ENCODE measurements around the gene IL32. TPM values are rescaled to one million over a fixed set of nuclear protein-coding genes. Genes with fewer than 3 reads are reported as not detected.
"Not testable (repeated sequence)": the region's sequence is repeated elsewhere in the genome, so short reads cannot be mapped to it uniquely, and the experiment has no call there.

IL32 gene
- total RNA-seq, 6 experiments from 2014 or later: 204 to 1,268 (median 669) TPM

- Histone ChIP-seq H3K4me3 (no peak overlapping the region), H3K4me1 (peaks cover 0 to 29% (median 6%) of the 10 kb centered on the region in 4 donors), H3K27ac (peak overlapping the region in 1 of 3 donors; percentile 97), H3K27me3 (no peaks in the 10 kb centered on the region), H3K36me3 (peaks cover 0 to 10% (median 5%) of the 10 kb centered on the region in 4 donors), H3K9me3 (no peaks in the 10 kb centered on the region)
- 85% methylated on average over 5 of the region's 8 CpGs for WGBS (ENCODE audit: insufficient coverage, low coverage, low lambda C conversion rate, missing lambda C conversion rate)
- DNase-seq (no peak), ATAC-seq (no peak)
- intact Hi-C loops (cut with DNase I): no loop called here
- TF ChIP-seq CTCF (IDR thresholded peaks at IDR 0.05) (no peak), POLR2A (IDR thresholded peaks at IDR 0.05) (no peak)
These were observed 1.6 kb upstream of the IL32 start for GRCh38 chr16:3063625-3064386.

DNA sequence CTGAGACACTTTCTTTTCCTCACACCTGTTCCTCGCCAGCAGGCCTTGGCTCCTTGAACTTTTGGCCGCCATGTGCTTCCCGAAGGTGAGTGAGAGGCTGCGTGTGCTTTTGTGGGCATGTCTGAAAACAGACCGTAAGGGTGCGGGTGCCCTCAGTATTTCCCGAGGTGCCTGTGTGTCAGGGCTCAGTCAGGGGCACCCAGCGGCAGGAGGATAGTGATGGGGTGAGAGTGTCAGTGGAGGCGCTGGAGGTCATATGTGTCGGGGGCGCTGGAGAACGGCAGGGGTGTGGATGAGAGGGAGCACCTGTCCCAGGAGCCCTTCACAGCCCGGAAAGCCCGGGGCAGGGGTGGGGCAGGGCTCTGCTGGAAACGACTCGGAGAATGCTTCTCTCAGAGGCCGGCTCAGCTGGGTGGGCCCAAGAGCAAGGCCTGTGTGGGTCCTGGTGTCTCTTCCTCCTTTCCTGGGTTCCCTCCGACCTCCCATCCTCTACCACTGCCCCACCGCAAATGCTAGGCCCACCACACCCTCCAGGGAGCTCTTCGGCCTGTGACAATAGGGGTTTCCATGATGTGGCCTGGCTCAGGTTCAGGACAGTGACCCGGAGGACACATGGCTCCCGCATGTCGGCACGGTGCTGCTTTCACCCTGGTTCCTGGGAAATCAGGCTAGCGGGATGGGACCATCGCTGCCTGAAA, 451 bp downstream of the IL32 start:
- Histone ChIP-seq H3K9me3 (no peaks in the 10 kb centered on the region), H3K4me3 (peak overlapping the region; percentile 65 to 72 (median 66)), H3K27ac (peak overlapping the region; percentile 96 to 97 (median 97)), H3K36me3 (peaks cover 0 to 14% (median 5%) of the 10 kb centered on the region in 4 donors), H3K4me1 (peaks cover 0 to 17% (median 3%) of the 10 kb centered on the region in 4 donors), H3K27me3 (no peaks in the 10 kb centered on the region)
- 20% methylated on average over 16 of the region's 26 CpGs for WGBS (ENCODE audit: insufficient coverage, low coverage, low lambda C conversion rate, missing lambda C conversion rate)
- peak in 1 of 3 donors; percentile 71 for DNase-seq
- intact Hi-C loops (cut with DNase I): no loop called here
- peak; percentile 6 to 53 (median 49) for ATAC-seq
- TF ChIP-seq CTCF (IDR thresholded peaks at IDR 0.05) (no peak), POLR2A (IDR thresholded peaks at IDR 0.05) (no peak)

DNA sequence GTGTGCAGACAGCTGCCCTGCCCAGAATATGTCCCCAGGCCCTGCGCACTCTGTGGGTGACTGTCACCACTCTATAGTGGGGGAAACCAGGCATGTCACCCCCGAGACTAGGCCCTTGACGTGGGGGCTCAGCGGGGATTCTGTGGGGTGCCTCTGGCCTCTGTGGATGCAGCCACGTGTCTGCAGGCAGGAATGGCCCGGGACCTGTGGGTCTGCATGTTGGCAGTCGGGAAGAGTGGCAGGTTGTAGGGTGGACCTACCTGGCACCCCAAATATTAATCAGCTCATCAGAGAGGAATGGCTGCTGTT, 954 bp downstream of the IL32 start:
- DNase-seq (no peak), ATAC-seq (no peak)
- intact Hi-C loops (cut with DNase I): no loop called here
- H3K36me3 ChIP-seq: peaks cover 0 to 14% (median 5%) of the 10 kb centered on the region in 4 donors
- H3K9me3 ChIP-seq: no peaks in the 10 kb centered on the region
- H3K4me3 ChIP-seq: peak overlapping the region; percentile 65 to 72 (median 66)
- no peak for TF ChIP-seq CTCF (IDR thresholded peaks at IDR 0.05)
- TF ChIP-seq POLR2A (IDR thresholded peaks at IDR 0.05): no peak
- peak overlapping the region; percentile 96 to 97 (median 97) for H3K27ac ChIP-seq
- WGBS (ENCODE audit: insufficient coverage, low coverage, low lambda C conversion rate, missing lambda C conversion rate): no CpG with 5 or more reads among the region's 7 CpGs
- H3K4me1 ChIP-seq: peaks cover 0 to 17% (median 3%) of the 10 kb centered on the region in 4 donors
- H3K27me3 ChIP-seq: no peaks in the 10 kb centered on the region

DNA sequence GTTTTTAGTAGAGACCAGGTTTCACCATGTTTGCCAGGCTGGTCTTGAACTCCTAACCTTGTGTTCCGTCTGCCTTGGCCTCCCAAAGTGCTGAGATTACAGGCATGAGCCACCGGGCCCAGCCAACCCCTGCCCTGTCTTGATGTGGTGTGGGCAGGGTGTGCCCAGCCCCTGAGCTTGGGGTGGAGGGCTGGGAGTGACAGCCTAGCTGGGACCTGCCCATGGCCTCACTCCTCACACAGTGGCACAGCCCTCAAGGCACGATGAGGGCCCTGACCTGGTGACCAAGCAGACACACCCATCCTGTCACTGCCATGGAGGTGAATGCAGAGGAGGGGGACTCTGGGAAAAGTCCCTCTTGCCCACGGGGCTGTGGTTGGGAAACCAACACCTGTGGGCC, 3.0 kb downstream of the IL32 start:
- DNase-seq: no peak
- H3K27ac ChIP-seq: no peak overlapping the region
- H3K9me3 ChIP-seq: no peaks in the 10 kb centered on the region
- H3K4me1 ChIP-seq: peaks cover 0 to 17% (median 3%) of the 10 kb centered on the region in 4 donors
- 80% methylated on average over 1 of the region's 4 CpGs for WGBS (ENCODE audit: insufficient coverage, low coverage, low lambda C conversion rate, missing lambda C conversion rate)
- peaks cover 0 to 14% (median 5%) of the 10 kb centered on the region in 4 donors for H3K36me3 ChIP-seq
- intact Hi-C loops (cut with DNase I): no loop called here
- H3K27me3 ChIP-seq: no peaks in the 10 kb centered on the region
- TF ChIP-seq POLR2A (IDR thresholded peaks at IDR 0.05) (no peak), CTCF (IDR thresholded peaks at IDR 0.05) (no peak)
- H3K4me3 ChIP-seq: peak overlapping the region in 1 of 3 donors; percentile 72
- ATAC-seq: no peak

DNA sequence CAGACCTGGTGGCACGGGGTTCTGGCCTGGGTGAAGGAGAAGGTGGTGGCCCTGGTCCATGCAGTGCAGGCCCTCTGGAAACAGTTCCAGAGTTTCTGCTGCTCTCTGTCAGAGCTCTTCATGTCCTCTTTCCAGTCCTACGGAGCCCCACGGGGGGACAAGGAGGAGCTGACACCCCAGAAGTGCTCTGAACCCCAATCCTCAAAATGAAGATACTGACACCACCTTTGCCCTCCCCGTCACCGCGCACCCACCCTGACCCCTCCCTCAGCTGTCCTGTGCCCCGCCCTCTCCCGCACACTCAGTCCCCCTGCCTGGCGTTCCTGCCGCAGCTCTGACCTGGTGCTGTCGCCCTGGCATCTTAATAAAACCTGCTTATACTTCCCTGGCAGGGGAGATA, 3.7 kb downstream of the IL32 start:
- DNase-seq, ATAC-seq: not testable (repeated sequence)

More for the DNA sequence above, 3.7 kb downstream of the IL32 start:
- H3K27ac ChIP-seq; H3K27me3 ChIP-seq; H3K9me3 ChIP-seq; intact Hi-C loops (cut with DNase I); H3K4me3 ChIP-seq: not testable (repeated sequence)
- H3K4me1 ChIP-seq: peaks cover 0 to 17% (median 3%) of the 10 kb centered on the region in 4 donors
- 94% methylated on average over 2 of the region's 11 CpGs for WGBS (ENCODE audit: insufficient coverage, low coverage, low lambda C conversion rate, missing lambda C conversion rate)
- peaks cover 0 to 14% (median 5%) of the 10 kb centered on the region in 4 donors for H3K36me3 ChIP-seq
